A549 (cell line): ENCODE results near the gene FAM3B.

Source experiments
- CHD2 ChIP-seq: fragments of 150-350 bp; IDR thresholded peaks from 2 replicates; pipeline ENCODE4 v1.6.1; 2014; ENCODE audit warnings: low read length; ENCODE audit not compliant: partially characterized antibody
- MYC ChIP-seq: IDR thresholded peaks from 2 replicates; pipeline ENCODE4 v1.6.1; 2012; ENCODE audit warnings: mild to moderate bottlenecking, inconsistent platforms, low read length, improper control_type of control experiment, borderline replicate concordance
- POLR2A ChIP-seq: IDR thresholded peaks from 2 replicates; pipeline ENCODE4 v1.6.1; 2012; ENCODE audit warnings: mild to moderate bottlenecking, low read length
- RCOR1 ChIP-seq: fragments of 150-350 bp; IDR thresholded peaks from 2 replicates; pipeline ENCODE4 v1.6.1; 2014; ENCODE audit warnings: antibody characterized with exemption, low read length, low read depth
- RNF2 ChIP-seq: fragments of 200-600 bp; sonication (generic); IDR thresholded peaks from 2 replicates; pipeline ENCODE4 v1.6.1; 2016; ENCODE audit warnings: low read depth, mild to moderate bottlenecking, antibody characterized with exemption, moderate library complexity, borderline replicate concordance
- TF ChIP-seq, protein P1 (sequence below): fragments of >200 bp; sonication (Bioruptor Twin); formaldehyde crosslinking; IDR thresholded peaks from 3 replicates; pipeline ENCODE4 v1.5.1; 2016

GRCh38 chr21:41403966-41404365 is 87.4 kb downstream of the FAM3B start:
- TF ChIP-seq, protein P1, sequence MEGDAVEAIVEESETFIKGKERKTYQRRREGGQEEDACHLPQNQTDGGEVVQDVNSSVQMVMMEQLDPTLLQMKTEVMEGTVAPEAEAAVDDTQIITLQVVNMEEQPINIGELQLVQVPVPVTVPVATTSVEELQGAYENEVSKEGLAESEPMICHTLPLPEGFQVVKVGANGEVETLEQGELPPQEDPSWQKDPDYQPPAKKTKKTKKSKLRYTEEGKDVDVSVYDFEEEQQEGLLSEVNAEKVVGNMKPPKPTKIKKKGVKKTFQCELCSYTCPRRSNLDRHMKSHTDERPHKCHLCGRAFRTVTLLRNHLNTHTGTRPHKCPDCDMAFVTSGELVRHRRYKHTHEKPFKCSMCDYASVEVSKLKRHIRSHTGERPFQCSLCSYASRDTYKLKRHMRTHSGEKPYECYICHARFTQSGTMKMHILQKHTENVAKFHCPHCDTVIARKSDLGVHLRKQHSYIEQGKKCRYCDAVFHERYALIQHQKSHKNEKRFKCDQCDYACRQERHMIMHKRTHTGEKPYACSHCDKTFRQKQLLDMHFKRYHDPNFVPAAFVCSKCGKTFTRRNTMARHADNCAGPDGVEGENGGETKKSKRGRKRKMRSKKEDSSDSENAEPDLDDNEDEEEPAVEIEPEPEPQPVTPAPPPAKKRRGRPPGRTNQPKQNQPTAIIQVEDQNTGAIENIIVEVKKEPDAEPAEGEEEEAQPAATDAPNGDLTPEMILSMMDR = no peak
- TF ChIP-seq RCOR1 (no peak), POLR2A (no peak), CHD2 (no peak), MYC (no peak), RNF2 (no peak)
